Stomach (tissue), 4 donors: Measurements from ENCODE around the gene RPAP3.

ENCODE experiments used
- CTCF ChIP-seq, 7 experiments: fragments of 450-650 bp in 4 of 7; fragments of 200-600 bp in 3 of 7; sonication (generic) in 3 of 7; IDR thresholded peaks; one replicate each; pipeline ENCODE4 v1.5.1; 2016 to 2019; ENCODE audit warnings: antibody characterized with exemption in 7 of 7, control low read depth in 2 of 7, mild to moderate bottlenecking in 1 of 7
- EP300 ChIP-seq: sonication (generic); formaldehyde crosslinking; IDR thresholded peaks from one replicate; pipeline ENCODE4 v1.6.1; 2017; ENCODE audit warnings: antibody characterized with exemption
- POLR2A ChIP-seq, 4 donors: fragments of 450-650 bp; IDR thresholded peaks; one replicate each; pipeline ENCODE4 v1.6.1; 2016; ENCODE audit warnings: antibody characterized with exemption in 4 of 4, control low read depth in 2 of 4, mild to moderate bottlenecking in 1 of 4, moderate library complexity in 1 of 4
- POLR2AphosphoS5 ChIP-seq, 3 donors: sonication (generic); formaldehyde crosslinking; IDR thresholded peaks; one replicate each; pipeline ENCODE4 v1.6.1; 2016; ENCODE audit warnings: antibody characterized with exemption in 3 of 3

DNA sequence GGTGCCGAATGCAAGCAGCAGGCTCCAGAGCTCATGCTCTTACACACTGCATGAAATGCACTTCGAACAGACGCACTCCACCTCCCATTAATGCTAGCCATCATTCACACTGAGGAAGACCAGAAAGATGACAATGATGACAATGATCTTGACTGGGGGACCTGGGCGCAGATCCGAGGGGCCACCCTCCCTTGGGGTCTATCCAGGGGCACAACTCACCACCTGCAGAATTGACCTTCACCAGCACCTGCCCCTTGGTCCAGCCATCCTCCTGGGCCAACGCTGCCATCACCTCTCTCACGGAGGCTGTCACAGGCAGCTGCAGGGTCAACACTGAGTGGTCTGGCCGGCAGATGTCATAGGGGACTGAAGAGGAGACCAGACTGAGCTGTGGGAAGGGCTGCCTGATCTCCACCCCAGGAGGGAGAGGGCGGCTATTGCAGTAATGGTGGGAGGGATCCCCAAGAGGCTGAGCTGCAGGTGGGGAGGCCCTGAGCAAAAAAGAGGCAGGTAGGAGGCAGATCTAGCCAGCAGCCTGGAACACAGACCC lies 37.6 kb upstream of the RPAP3 start:
- TF ChIP-seq CTCF (IDR thresholded peaks at IDR 0.05) (no peak), POLR2AphosphoS5 (IDR thresholded peaks at IDR 0.05) (no peak), POLR2A (IDR thresholded peaks at IDR 0.05) (no peak), EP300 (no peak)
